HG03571 (cell line): Measurements from ENCODE around the gene SLIT3.
"Not testable (repeated sequence)": the region's sequence is repeated elsewhere in the genome, so short reads cannot be mapped to it uniquely, and the experiment has no call there.

ENCODE experiments used
- ATAC-seq: cut with Tn5 transposase; IDR thresholded peaks from one replicate; pipeline ENCODE4 v1.9.1; 2021; ENCODE audit not compliant: unreplicated experiment

Gene SLIT3

GRCh38 chr5:169116961-169117461 is 183.9 kb downstream of the SLIT3 start:
- ATAC-seq = no peak

- ATAC-seq = no peak
Observed at GRCh38 chr5:169115461-169116124, 185.3 kb downstream of the SLIT3 start.

- ATAC-seq = no peak
Observed at GRCh38 chr5:169114466-169115065, 186.4 kb downstream of the SLIT3 start.

GRCh38 chr5:169112016-169112415 is 188.9 kb downstream of the SLIT3 start:
- no peak for ATAC-seq

- no peak for ATAC-seq
Observed at GRCh38 chr5:169106911-169107706, 193.8 kb downstream of the SLIT3 start.

- not testable (repeated sequence) for ATAC-seq
Observed at GRCh38 chr5:169105582-169105981, 195.4 kb downstream of the SLIT3 start.

GRCh38 chr5:169104937-169105494 is 195.9 kb downstream of the SLIT3 start:
- no peak for ATAC-seq

GRCh38 chr5:169103586-169104181 is 197.3 kb downstream of the SLIT3 start:
- no peak for ATAC-seq

- no peak for ATAC-seq
Observed at GRCh38 chr5:169101966-169102365, 199.0 kb downstream of the SLIT3 start.

GRCh38 chr5:169100735-169101075 is 200.2 kb downstream of the SLIT3 start:
- no peak for ATAC-seq

- ATAC-seq = no peak
Observed at GRCh38 chr5:169099801-169100734, 200.9 kb downstream of the SLIT3 start.

GRCh38 chr5:169098331-169099121 is 202.4 kb downstream of the SLIT3 start:
- no peak for ATAC-seq

GRCh38 chr5:169097374-169098326 is 203.3 kb downstream of the SLIT3 start:
- no peak for ATAC-seq

- no peak for ATAC-seq
Observed at GRCh38 chr5:169095976-169096375, 205.0 kb downstream of the SLIT3 start.

GRCh38 chr5:169095410-169095960 is 205.5 kb downstream of the SLIT3 start:
- no peak for ATAC-seq

- no peak for ATAC-seq
Observed at GRCh38 chr5:169094586-169095409, 206.1 kb downstream of the SLIT3 start.

GRCh38 chr5:169091396-169091980 is 209.5 kb downstream of the SLIT3 start:
- no peak for ATAC-seq
